Heart left ventricle (tissue), 16 donors: Measurements from ENCODE around the gene EXOC4. TPM values are rescaled to one million over a fixed set of nuclear protein-coding genes. Genes with fewer than 3 reads are reported as not detected.

ENCODE experiments used
- ATAC-seq, 4 donors: fragments of 200-7000 bp; cut with Tn5 transposase; one replicate each; pipeline ENCODE4 v1.9.1; 2020 to 2022; ENCODE audit warnings: moderate library complexity in 4 of 4, mild to moderate bottlenecking in 3 of 4, moderate number of reproducible peaks in 1 of 4
- DNase-seq, 5 donors: peaks; one replicate each; pipeline ENCODE4 v3.0.0-alpha.2; 2020
- H3K27ac ChIP-seq, 12 donors: fragments of 200-600 bp; sonication (generic) in 4 of 12; one replicate each; pipeline versions ENCODE4 v1.5.0 to v1.8.0; 2016 to 2022; ENCODE audit warnings: mild to moderate bottlenecking in 2 of 12
- H3K27me3 ChIP-seq, 9 donors: fragments of 200-600 bp; sonication (generic) in 2 of 9; one replicate each; pipeline versions ENCODE4 v1.5.1 to v1.8.0; 2016 to 2022; ENCODE audit warnings: mild to moderate bottlenecking in 3 of 9
- H3K36me3 ChIP-seq, 9 donors: fragments of 200-600 bp; sonication (generic) in 2 of 9; one replicate each; pipeline versions ENCODE4 v1.5.0 to v1.8.0; 2018 to 2022; ENCODE audit warnings: mild to moderate bottlenecking in 2 of 9
- H3K4me1 ChIP-seq, 12 donors: fragments of 200-600 bp; sonication (generic) in 4 of 12; one replicate each; pipeline versions ENCODE4 v1.5.0 to v1.8.0; 2016 to 2022; ENCODE audit warnings: mild to moderate bottlenecking in 3 of 12
- H3K4me3 ChIP-seq, 12 donors: fragments of 200-600 bp; sonication (generic) in 4 of 12; one replicate each; pipeline versions ENCODE4 v1.5.0 to v1.8.0; 2017 to 2022; ENCODE audit warnings: mild to moderate bottlenecking in 9 of 12, moderate library complexity in 4 of 12
- H3K9me3 ChIP-seq, 12 donors: fragments of 200-600 bp; sonication (generic) in 4 of 12; one replicate each; pipeline versions ENCODE4 v1.5.0 to v1.8.0; 2016 to 2022; ENCODE audit warnings: mild to moderate bottlenecking in 1 of 12
- CTCF ChIP-seq, 12 donors: fragments of 200-600 bp; sonication (generic) in 4 of 12; IDR thresholded peaks; one replicate each; pipeline versions ENCODE4 v1.5.0 to v1.8.0; 2018 to 2022; ENCODE audit warnings: antibody characterized with exemption in 12 of 12, mild to moderate bottlenecking in 5 of 12
- POLR2A ChIP-seq, 2 donors: fragments of 450-650 bp; IDR thresholded peaks; one replicate each; pipeline ENCODE4 v1.6.1; 2017; ENCODE audit warnings: antibody characterized with exemption in 2 of 2, mild to moderate bottlenecking in 2 of 2, moderate library complexity in 2 of 2
- WGBS, 4 donors: extraction: QIAGEN DNeasy Blood & Tissue Kit in 2 of 4; methylation state at CpG; one replicate each; pipeline versions ENCODE4 v1.1.5 to v1.1.7; 2013 to 2018; 5-methylcytosine and 5-hydroxymethylcytosine counted together
- intact Hi-C, 10 donors: fragments of 100-400 bp; cut with DNase I; formaldehyde crosslinking; loops; one replicate each; pipeline versions ENCODE4 v1.11.1 to v1.14.2; 2022
- polyA plus RNA-seq, 2 donors: library from polyadenylated mRNA; stranded (reverse); fragments of 200-250 nt; gene quantifications; one replicate each; pipeline ENCODE4 v1.2.3, GENCODE V29; 2013
- total RNA-seq, 9 donors: library from RNA; depleted of rRNA in 2 of 9; stranded (reverse); fragments of >200 nt in 2 of 9; fragmentation: NEBNext Ultra II Directional in 3 of 9; extraction: Animal tissue kit (Norgen Biotek cat#: 25700) in 3 of 9; gene quantifications; one replicate each; pipeline versions ENCODE4 v1.1.0 to v1.2.4, GENCODE V29; 2016 to 2023
- donor health status: ischemic (EF 13 %, LVEDD 7.1; RV severe dilation, severe dysfunction).
- donor health status: healthy with polysubstance abuse.
- donor health status: DM: no; HTN: yes; CAD: no.
- donor health status: DM: no; HTN: no; CAD: no.
- donor health status: ischemic (EF 25% LVEDD 6.9; RV normal size, moderate dysfunction).
- donor health status: ischemic (EF 25% LVEDD 5.7; RV mildly dilated, moderate dysfunction).
- donor health status: healthy.
- donor health status: DM: yes; HTN: yes; CAD: no.
- donor health status: ischemic (EF 35%, LVEDD 5.7; RV mildly dilated, moderate dysfunction).
- donor health status: nonischemic (EF 11% LVEDD 7.7; RV severe dilation, severe dysfunction).
- donor health status: DM: yes; HTN: yes; CAD: no.
- donor health status: PGD.
- donor health status: ischemic (EF 29% LVEDD 5.4; RV normal size, mild dysfunction).
- donor health status: nonischemic (EF 23%, LVEDD 6.1; RV moderate dilation, normal function).

Gene EXOC4
- total and polyA plus RNA-seq, 11 donors = 8.8 to 61.2 (median 33.8) TPM

- Histone ChIP-seq H3K27ac (no peak overlapping the region), H3K4me1 (peaks cover 0 to 2% (median 0%) of the 10 kb centered on the region in 12 donors), H3K27me3 (no peaks in the 10 kb centered on the region), H3K9me3 (no peaks in the 10 kb centered on the region), H3K4me3 (no peak overlapping the region), H3K36me3 (no peaks in the 10 kb centered on the region)
- no peak for ATAC-seq
- TF ChIP-seq CTCF (IDR thresholded peaks at IDR 0.05) = no peak
- TF ChIP-seq POLR2A (IDR thresholded peaks at IDR 0.05) = no peak
- intact Hi-C loops = no loop called here
- no peak for DNase-seq
These were observed 289.4 kb downstream of the EXOC4 start for GRCh38 chr7:133542209-133542780.

GRCh38 chr7:133543657-133544056 lies 290.8 kb downstream of the EXOC4 start:
- TF ChIP-seq CTCF (IDR thresholded peaks at IDR 0.05) = no peak
- TF ChIP-seq POLR2A (IDR thresholded peaks at IDR 0.05) = no peak
- Histone ChIP-seq H3K27me3 (no peaks in the 10 kb centered on the region), H3K36me3 (no peaks in the 10 kb centered on the region), H3K27ac (no peak overlapping the region), H3K9me3 (no peaks in the 10 kb centered on the region), H3K4me3 (no peak overlapping the region), H3K4me1 (peaks cover 0 to 2% (median 0%) of the 10 kb centered on the region in 12 donors)
- intact Hi-C loops = no loop called here
- ATAC-seq (no peak), DNase-seq (no peak)
- 79 to 83% (median 80%) methylated on average over 3 of the region's 3 CpGs for WGBS, 4 donors

GRCh38 chr7:133545618-133546017 lies 292.7 kb downstream of the EXOC4 start:
- 86 to 97% (median 90%) methylated on average over 1 of the region's 1 CpG for WGBS, 4 donors
- DNase-seq = no peak
- no peaks in the 10 kb centered on the region for H3K36me3 ChIP-seq
- peaks cover 0 to 2% (median 0%) of the 10 kb centered on the region in 12 donors for H3K4me1 ChIP-seq
- ATAC-seq = no peak
- H3K27ac ChIP-seq = no peak overlapping the region
- no peak overlapping the region for H3K4me3 ChIP-seq
- H3K27me3 ChIP-seq = no peaks in the 10 kb centered on the region
- intact Hi-C loops = no loop called here
- no peak for TF ChIP-seq POLR2A (IDR thresholded peaks at IDR 0.05)
- TF ChIP-seq CTCF (IDR thresholded peaks at IDR 0.05) = no peak
- H3K9me3 ChIP-seq = no peaks in the 10 kb centered on the region

GRCh38 chr7:133547981-133548380 lies 295.1 kb downstream of the EXOC4 start:
- DNase-seq = no peak
- peaks cover 0 to 2% (median 0%) of the 10 kb centered on the region in 12 donors for H3K4me1 ChIP-seq
- no peaks in the 10 kb centered on the region for H3K9me3 ChIP-seq
- no peak for ATAC-seq
- H3K27me3 ChIP-seq = no peaks in the 10 kb centered on the region
- 94 to 98% (median 96%) methylated on average over 4 of the region's 4 CpGs for WGBS, 4 donors
- no peak overlapping the region for H3K27ac ChIP-seq
- intact Hi-C loops = no loop called here
- H3K36me3 ChIP-seq = no peaks in the 10 kb centered on the region
- TF ChIP-seq CTCF (IDR thresholded peaks at IDR 0.05) = no peak
- TF ChIP-seq POLR2A (IDR thresholded peaks at IDR 0.05) = no peak
- no peak overlapping the region for H3K4me3 ChIP-seq
